Mammary epithelial cell (primary cell): ENCODE results near the gene XAB2.

ENCODE experiments used
- EZH2 ChIP-seq: IDR thresholded peaks from 2 replicates; pipeline ENCODE4 v1.6.1; 2012; ENCODE audit warnings: low read length, inconsistent platforms, borderline replicate concordance
- TF ChIP-seq, protein P1 (sequence below), 2 donors: IDR thresholded peaks in 1 of 2; conservative IDR thresholded peaks in 1 of 2; 2 replicates each; pipeline ENCODE4 v1.5.1; 2011 to 2012; ENCODE audit warnings: inconsistent platforms in 2 of 2, low read length in 2 of 2, mild to moderate bottlenecking in 2 of 2, control low read depth in 1 of 2, low read depth in 1 of 2; ENCODE audit not compliant: insufficient read depth in 1 of 2; ENCODE audit errors: extremely low read depth in 1 of 2

DNA sequence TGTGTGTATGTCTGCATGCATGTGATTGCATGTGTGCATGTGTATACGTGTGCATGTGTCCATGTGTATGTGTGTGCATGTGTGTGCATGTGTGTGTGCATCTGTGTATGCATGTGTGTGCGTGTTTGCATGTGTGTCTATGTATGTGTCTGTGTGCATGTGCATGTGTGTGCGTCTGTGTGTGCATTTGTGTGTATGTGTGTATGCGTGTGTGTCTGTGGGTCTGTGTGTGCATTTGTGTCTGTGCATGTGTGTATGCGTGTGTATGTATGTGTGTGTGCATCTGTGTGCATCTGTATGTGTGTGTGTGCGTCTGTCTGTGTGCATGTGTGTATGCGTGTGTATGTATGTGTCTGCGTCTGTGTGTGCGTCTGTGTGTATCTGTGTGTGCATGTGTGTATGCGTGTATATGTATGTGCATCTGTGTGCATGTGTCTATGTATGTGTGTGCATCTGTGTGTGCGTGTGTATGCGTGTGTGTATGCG, 10.6 kb upstream of the XAB2 start:
- TF ChIP-seq, protein P1, sequence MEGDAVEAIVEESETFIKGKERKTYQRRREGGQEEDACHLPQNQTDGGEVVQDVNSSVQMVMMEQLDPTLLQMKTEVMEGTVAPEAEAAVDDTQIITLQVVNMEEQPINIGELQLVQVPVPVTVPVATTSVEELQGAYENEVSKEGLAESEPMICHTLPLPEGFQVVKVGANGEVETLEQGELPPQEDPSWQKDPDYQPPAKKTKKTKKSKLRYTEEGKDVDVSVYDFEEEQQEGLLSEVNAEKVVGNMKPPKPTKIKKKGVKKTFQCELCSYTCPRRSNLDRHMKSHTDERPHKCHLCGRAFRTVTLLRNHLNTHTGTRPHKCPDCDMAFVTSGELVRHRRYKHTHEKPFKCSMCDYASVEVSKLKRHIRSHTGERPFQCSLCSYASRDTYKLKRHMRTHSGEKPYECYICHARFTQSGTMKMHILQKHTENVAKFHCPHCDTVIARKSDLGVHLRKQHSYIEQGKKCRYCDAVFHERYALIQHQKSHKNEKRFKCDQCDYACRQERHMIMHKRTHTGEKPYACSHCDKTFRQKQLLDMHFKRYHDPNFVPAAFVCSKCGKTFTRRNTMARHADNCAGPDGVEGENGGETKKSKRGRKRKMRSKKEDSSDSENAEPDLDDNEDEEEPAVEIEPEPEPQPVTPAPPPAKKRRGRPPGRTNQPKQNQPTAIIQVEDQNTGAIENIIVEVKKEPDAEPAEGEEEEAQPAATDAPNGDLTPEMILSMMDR (conservative IDR thresholded peaks at IDR 0.05 in 1 of 2, IDR thresholded peaks at IDR 0.05 in 1 of 2; ENCODE audit: extremely low read depth in 1 of 2, insufficient read depth in 1 of 2, low read depth in 1 of 2, low read length in 2 of 2), result no peak
- no peak for TF ChIP-seq EZH2
